ENCODE measurements around the gene TEX36.

DNA sequence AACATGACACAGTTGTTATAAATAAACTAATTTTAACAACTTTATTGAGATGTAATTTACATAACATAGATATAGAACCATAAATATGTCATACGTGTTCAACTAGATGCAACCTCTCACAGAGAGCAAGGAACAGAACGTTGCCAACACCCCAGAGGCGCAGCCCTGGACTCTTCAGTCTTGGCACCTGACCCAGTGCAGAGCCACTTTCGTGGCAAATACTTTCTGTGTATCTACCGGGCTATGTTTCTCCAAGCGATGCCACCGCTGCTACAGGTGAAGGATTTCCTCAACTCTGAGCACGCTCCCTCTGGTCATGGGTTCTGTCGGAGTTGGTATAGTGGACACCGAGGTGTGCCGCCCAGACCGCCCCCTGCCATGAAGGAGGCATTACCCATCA is 57.4 kb downstream of the TEX36 start:
- TF ChIP-seq SETDB1 (CRISPR knock-in tag; IDR thresholded peaks at IDR 0.05; ENCODE audit: borderline replicate concordance), result no peak
- no peak for TF ChIP-seq ZNF484 (CRISPR knock-in tag; IDR thresholded peaks at IDR 0.05; ENCODE audit: borderline replicate concordance, low read depth)
- no peak for TF ChIP-seq ZKSCAN1 (IDR thresholded peaks at IDR 0.05; ENCODE audit: low read length)
- TF ChIP-seq, protein P1, sequence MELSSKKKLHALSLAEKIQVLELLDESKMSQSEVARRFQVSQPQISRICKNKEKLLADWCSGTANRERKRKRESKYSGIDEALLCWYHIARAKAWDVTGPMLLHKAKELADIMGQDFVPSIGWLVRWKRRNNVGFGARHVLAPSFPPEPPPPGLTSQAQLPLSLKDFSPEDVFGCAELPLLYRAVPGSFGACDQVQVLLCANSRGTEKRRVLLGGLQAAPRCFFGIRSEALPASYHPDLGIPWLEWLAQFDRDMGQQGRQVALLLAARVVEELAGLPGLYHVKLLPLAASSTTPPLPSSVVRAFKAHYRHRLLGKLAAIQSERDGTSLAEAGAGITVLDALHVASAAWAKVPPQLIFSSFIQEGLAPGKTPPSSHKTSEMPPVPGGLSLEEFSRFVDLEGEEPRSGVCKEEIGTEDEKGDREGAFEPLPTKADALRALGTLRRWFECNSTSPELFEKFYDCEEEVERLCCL (CRISPR knock-in tag; IDR thresholded peaks at IDR 0.05; ENCODE audit: borderline replicate concordance), result no peak
- no peak for TF ChIP-seq EZH2 (conservative IDR thresholded peaks at IDR 0.05; ENCODE audit: low read depth, low read length)
- TF ChIP-seq ZFP1 (CRISPR knock-in tag; IDR thresholded peaks at IDR 0.05), result no peak
- TF ChIP-seq EP300 (IDR thresholded peaks at IDR 0.05; ENCODE audit: low read depth in 2 of 2, low read length in 2 of 2), result no peak
- no peak for TF ChIP-seq EP300 (CRISPR knock-in tag; IDR thresholded peaks at IDR 0.05; ENCODE audit: borderline replicate concordance)

All from HepG2 (cell line).